ENCODE data around the gene PSME3.
"Not testable (repeated sequence)": the region's sequence is repeated elsewhere in the genome, so short reads cannot be mapped to it uniquely, and the experiment has no call there.

The PSME3 gene

GRCh38 chr17:42868338-42868737 lies 35.1 kb downstream of the PSME3 start:
- peaks cover 20% of the 10 kb centered on the region for H3K27me3 Mint-ChIP-seq
- H3K4me1 Mint-ChIP-seq, result peaks cover 2% of the 10 kb centered on the region
- no peak overlapping the region for H3K4me3 Mint-ChIP-seq
- H3K36me3 Mint-ChIP-seq, result peaks cover 8% of the 10 kb centered on the region
- ATAC-seq (ENCODE audit: low read depth) (no peak), DNase-seq (ENCODE audit: low spot score in 2 of 2) (no peak)
- peaks cover 6% of the 10 kb centered on the region for H3K9me3 Mint-ChIP-seq
- no peak overlapping the region for H3K27ac Mint-ChIP-seq

- H3K9me3 Mint-ChIP-seq, result peaks cover 3% of the 10 kb centered on the region
- H3K4me3 Mint-ChIP-seq, result no peak overlapping the region
- peaks cover 3% of the 10 kb centered on the region for H3K36me3 Mint-ChIP-seq
- no peak for ATAC-seq (ENCODE audit: low read depth)
- no peak overlapping the region for H3K27ac Mint-ChIP-seq
- no peak for DNase-seq (ENCODE audit: low spot score in 2 of 2)
- H3K27me3 Mint-ChIP-seq, result peaks cover 12% of the 10 kb centered on the region
- peaks cover 2% of the 10 kb centered on the region for H3K4me1 Mint-ChIP-seq
Observed at GRCh38 chr17:42871647-42872046, 38.5 kb downstream of the PSME3 start.

- DNase-seq (ENCODE audit: low spot score in 2 of 2), result no peak
- Mint-ChIP-seq H3K9me3 (peaks cover 3% of the 10 kb centered on the region), H3K4me3 (no peak overlapping the region), H3K36me3 (peaks cover 3% of the 10 kb centered on the region), H3K27ac (peak overlapping the region; percentile 2), H3K4me1 (peaks cover 2% of the 10 kb centered on the region), H3K27me3 (peaks cover 15% of the 10 kb centered on the region)
- no peak for ATAC-seq (ENCODE audit: low read depth)
Observed at GRCh38 chr17:42872251-42872965, 39.2 kb downstream of the PSME3 start.

DNA sequence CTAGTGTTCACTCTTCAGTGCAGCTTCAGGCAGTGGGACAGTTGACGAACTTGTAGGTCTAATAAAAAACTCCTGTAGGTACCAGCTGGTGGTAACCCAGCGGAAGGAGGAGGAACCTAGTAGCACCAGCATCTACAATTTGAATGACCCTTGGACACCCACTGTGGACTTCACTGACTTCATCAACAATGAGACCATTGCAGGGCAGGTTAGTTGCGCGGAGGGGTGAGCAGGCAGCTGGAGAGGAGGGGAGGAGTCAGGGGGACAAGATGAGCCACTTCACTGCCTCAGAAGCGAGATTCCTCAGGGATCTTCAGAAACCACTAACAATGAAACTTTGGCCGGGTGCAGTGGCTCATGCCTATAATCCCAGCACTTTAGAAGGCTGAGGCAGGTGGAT lies 40.1 kb downstream of the PSME3 start:
- H3K27ac Mint-ChIP-seq, result peak overlapping the region; percentile 2
- ATAC-seq (ENCODE audit: low read depth), result no peak
- peaks cover 3% of the 10 kb centered on the region for H3K36me3 Mint-ChIP-seq
- H3K9me3 Mint-ChIP-seq, result peaks cover 3% of the 10 kb centered on the region
- no peak for DNase-seq (ENCODE audit: low spot score in 2 of 2)
- peaks cover 2% of the 10 kb centered on the region for H3K4me1 Mint-ChIP-seq
- peaks cover 17% of the 10 kb centered on the region for H3K27me3 Mint-ChIP-seq
- no peak overlapping the region for H3K4me3 Mint-ChIP-seq

DNA sequence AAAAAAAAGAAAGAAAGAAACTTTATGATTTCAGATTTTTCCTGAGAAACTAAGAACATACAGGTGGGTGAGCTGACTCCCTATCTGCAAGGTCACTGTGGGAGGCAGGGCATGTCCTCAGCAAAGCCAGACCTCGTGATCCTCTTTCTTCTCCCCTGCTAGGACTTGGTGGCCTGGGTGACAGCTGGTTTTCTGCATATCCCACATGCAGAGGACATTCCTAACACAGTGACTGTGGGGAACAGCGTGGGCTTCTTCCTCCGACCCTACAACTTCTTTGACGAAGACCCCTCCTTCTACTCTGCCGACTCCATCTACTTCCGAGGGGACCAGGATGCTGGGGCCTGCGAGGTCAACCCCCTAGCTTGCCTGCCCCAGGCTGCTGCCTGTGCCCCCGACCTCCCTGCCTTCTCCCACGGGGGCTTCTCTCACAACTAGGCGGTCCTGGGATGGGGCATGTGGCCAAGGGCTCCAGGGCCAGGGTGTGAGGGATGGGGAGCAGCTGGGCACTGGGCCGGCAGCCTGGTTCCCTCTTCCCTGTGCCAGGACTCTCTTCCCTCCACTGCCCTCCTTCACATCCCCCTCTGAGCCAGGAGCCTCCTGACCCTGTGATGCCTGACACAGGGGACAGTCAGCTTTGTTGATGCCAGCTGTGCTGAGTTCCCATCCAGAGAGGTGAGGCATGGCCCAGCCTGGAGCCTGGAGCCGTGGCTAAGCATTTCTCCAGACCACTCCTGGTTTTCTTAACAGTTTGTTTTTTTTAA lies 40.9 kb downstream of the PSME3 start:
- H3K27me3 Mint-ChIP-seq, result peaks cover 17% of the 10 kb centered on the region

GRCh38 chr17:42877037-42877436 lies 43.8 kb downstream of the PSME3 start:
- no peak overlapping the region for H3K4me3 Mint-ChIP-seq
- H3K36me3 Mint-ChIP-seq, result no peaks in the 10 kb centered on the region
- no peaks in the 10 kb centered on the region for H3K4me1 Mint-ChIP-seq
- DNase-seq (ENCODE audit: low spot score in 2 of 2), result no peak
- ATAC-seq (ENCODE audit: low read depth), result no peak
- peaks cover 17% of the 10 kb centered on the region for H3K27me3 Mint-ChIP-seq
- no peaks in the 10 kb centered on the region for H3K9me3 Mint-ChIP-seq
- no peak overlapping the region for H3K27ac Mint-ChIP-seq

More for the DNA sequence above, 40.9 kb downstream of the PSME3 start:
- DNase-seq (ENCODE audit: low spot score in 2 of 2); H3K36me3 Mint-ChIP-seq; H3K9me3 Mint-ChIP-seq; H3K4me3 Mint-ChIP-seq; H3K4me1 Mint-ChIP-seq; H3K27ac Mint-ChIP-seq; ATAC-seq (ENCODE audit: low read depth): not testable (repeated sequence)

- DNase-seq (ENCODE audit: low spot score in 2 of 2) (no peak), ATAC-seq (ENCODE audit: low read depth) (no peak)
- peaks cover 15% of the 10 kb centered on the region for H3K27me3 Mint-ChIP-seq
- no peaks in the 10 kb centered on the region for H3K36me3 Mint-ChIP-seq
- H3K4me1 Mint-ChIP-seq, result no peaks in the 10 kb centered on the region
- H3K4me3 Mint-ChIP-seq, result no peak overlapping the region
- no peak overlapping the region for H3K27ac Mint-ChIP-seq
- H3K9me3 Mint-ChIP-seq, result no peaks in the 10 kb centered on the region
Observed at GRCh38 chr17:42878123-42878880, 45.1 kb downstream of the PSME3 start.

DNA sequence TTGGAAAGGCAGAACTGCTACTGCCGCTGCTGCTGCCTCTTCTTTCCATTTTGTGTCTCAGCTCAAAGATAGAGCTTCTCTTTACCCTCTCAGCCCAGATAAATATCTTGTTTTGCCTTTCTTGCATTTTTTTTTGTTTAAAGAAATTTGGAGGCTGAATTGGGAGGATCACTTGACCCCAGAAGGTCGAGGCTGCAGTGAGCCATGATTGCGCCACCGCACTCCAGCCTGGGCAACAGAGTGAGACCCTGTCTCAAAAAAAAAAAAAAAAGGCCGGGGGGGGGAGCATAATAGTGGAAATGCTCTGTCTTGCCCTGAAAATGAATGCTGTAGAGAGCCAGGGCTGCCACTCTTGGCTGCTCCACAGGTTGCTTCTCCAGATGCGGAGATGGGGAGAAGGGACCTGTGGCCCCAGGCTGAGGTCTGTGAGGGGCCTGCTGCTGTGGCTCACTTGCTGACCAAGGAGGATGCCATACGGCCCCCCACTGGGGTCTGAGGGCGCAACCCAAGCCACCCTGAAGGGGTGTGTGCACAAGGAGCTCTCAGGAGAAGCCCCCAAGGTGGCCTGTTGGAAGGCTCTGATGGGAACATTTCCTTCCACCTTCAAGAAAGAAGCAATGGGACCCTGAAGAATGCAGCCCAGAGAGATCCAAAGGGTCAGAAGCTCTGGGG lies 45.9 kb downstream of the PSME3 start:
- Mint-ChIP-seq H3K27ac (no peak overlapping the region), H3K27me3 (peaks cover 16% of the 10 kb centered on the region), H3K9me3 (no peaks in the 10 kb centered on the region), H3K4me3 (no peak overlapping the region), H3K4me1 (no peaks in the 10 kb centered on the region), H3K36me3 (no peaks in the 10 kb centered on the region)
- DNase-seq (ENCODE audit: low spot score in 2 of 2) (no peak), ATAC-seq (ENCODE audit: low read depth) (no peak)

DNA sequence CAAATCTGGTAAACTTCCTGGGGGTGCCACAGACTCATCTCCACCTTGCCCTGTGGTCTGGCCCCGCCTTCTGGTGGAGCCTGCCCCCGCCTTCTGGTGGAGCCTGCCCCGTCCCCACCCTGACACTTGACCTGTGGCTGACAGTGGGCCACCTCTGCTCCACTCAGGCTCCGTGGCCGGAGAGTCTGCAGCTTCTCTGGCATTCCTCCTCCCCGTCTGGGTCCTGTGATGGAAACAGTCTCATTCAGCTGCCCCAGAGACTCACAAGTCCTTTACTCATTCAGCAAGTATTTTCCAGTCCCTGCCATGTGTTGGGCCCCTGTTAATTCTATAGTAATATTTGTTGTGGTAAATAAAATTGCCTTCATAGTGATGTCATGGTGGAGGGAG lies 46.4 kb downstream of the PSME3 start:
- no peak for DNase-seq (ENCODE audit: low spot score in 2 of 2)
- no peaks in the 10 kb centered on the region for H3K9me3 Mint-ChIP-seq
- H3K4me1 Mint-ChIP-seq, result no peaks in the 10 kb centered on the region
- peaks cover 16% of the 10 kb centered on the region for H3K27me3 Mint-ChIP-seq
- no peak for ATAC-seq (ENCODE audit: low read depth)
- H3K27ac Mint-ChIP-seq, result no peak overlapping the region
- no peak overlapping the region for H3K4me3 Mint-ChIP-seq
- H3K36me3 Mint-ChIP-seq, result no peaks in the 10 kb centered on the region

- no peak for ATAC-seq (ENCODE audit: low read depth)
- H3K27me3 Mint-ChIP-seq, result peaks cover 13% of the 10 kb centered on the region
Observed at GRCh38 chr17:42880776-42881310, 47.6 kb downstream of the PSME3 start.

DNA sequence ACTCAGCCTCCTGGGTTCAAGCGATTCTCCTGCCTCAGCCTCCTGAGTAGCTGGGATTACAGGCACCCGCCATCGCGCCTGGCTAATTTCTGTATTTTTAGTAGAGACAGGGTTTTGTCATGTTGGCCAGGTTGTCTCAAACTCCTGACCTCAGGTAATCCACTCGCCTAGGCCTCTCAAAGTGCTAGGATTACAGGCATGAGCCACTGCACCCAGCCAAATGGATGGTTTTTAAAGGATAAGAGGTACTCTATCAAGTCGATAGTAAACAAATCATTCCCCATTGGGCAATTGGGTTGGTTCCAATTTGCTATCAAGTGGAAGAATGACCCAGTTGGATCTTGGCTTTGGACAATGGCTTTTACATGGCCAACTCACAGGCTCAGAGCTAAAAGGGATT lies 48.5 kb downstream of the PSME3 start:
- not testable (repeated sequence) for H3K36me3 Mint-ChIP-seq; H3K27ac Mint-ChIP-seq; H3K4me3 Mint-ChIP-seq; DNase-seq (ENCODE audit: low spot score in 2 of 2); ATAC-seq (ENCODE audit: low read depth); H3K4me1 Mint-ChIP-seq; H3K9me3 Mint-ChIP-seq
- peaks cover 16% of the 10 kb centered on the region for H3K27me3 Mint-ChIP-seq

More at GRCh38 chr17:42880776-42881310, 47.6 kb downstream of the PSME3 start:
- Mint-ChIP-seq H3K36me3 (no peaks in the 10 kb centered on the region), H3K4me3 (no peak overlapping the region), H3K27ac (no peak overlapping the region), H3K9me3 (no peaks in the 10 kb centered on the region), H3K4me1 (no peaks in the 10 kb centered on the region)
- DNase-seq (ENCODE audit: low spot score in 2 of 2), result no peak

- H3K27me3 Mint-ChIP-seq, result peaks cover 15% of the 10 kb centered on the region
- no peak overlapping the region for H3K4me3 Mint-ChIP-seq
- H3K4me1 Mint-ChIP-seq, result peaks cover 5% of the 10 kb centered on the region
- DNase-seq (ENCODE audit: low spot score in 2 of 2) (no peak), ATAC-seq (ENCODE audit: low read depth) (no peak)
- no peaks in the 10 kb centered on the region for H3K36me3 Mint-ChIP-seq
- no peak overlapping the region for H3K27ac Mint-ChIP-seq
- no peaks in the 10 kb centered on the region for H3K9me3 Mint-ChIP-seq
Observed at GRCh38 chr17:42882166-42882565, 49.0 kb downstream of the PSME3 start.

DNA sequence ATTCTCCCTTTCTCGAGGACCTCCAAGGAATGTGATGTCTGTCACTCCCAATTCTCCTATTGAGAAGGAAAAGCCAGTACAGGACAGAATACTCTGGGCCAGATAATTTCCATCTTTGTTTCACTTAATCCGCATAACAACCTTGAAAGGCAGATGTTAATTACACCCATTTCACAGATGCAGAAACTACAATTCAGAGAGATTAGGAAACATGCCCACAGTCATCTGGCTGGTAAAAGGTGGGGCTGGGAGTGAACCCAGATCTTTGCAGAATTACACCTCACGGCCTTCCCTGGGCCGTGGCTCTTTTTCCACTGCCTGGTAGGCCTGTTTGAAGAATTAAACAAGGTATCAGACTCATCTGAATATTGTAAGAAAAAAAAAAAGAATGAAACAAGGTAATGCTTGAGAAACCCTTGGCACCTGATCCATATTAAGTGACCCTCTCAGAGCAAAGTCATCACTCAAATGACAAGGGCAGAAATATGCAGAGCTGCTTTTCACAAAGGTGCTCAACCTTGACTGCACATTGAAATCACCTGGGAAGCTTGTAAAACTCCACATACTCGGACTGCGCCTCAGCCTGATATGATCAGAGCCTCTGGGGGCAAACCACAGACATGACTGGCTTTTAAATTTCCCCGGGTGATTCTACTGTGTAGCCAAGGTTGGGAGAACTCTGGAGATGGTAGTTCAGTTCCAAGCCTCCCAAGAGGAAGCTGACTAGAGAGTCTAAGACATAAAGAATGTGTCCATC lies 50.8 kb downstream of the PSME3 start:
- Mint-ChIP-seq H3K4me1 (peaks cover 5% of the 10 kb centered on the region), H3K4me3 (no peak overlapping the region), H3K9me3 (no peaks in the 10 kb centered on the region), H3K36me3 (no peaks in the 10 kb centered on the region), H3K27me3 (peaks cover 11% of the 10 kb centered on the region), H3K27ac (no peak overlapping the region)
- DNase-seq (ENCODE audit: low spot score in 2 of 2), result no peak
- no peak for ATAC-seq (ENCODE audit: low read depth)
